Neutrophil (primary cell): ENCODE measurements around the gene FGGY.

Experiments
- H3K27ac ChIP-seq: fragments of 200-600 bp; sonication (generic); 2 replicates; pipeline ENCODE4 v1.5.1; 2016; ENCODE audit warnings: mild to moderate bottlenecking, moderate library complexity
- H3K27me3 ChIP-seq: fragments of 200-600 bp; sonication (generic); 2 replicates; pipeline ENCODE4 v1.6.0; 2016; ENCODE audit warnings: mild to moderate bottlenecking
- H3K36me3 ChIP-seq: fragments of 200-600 bp; sonication (generic); 2 replicates; pipeline ENCODE4 v1.5.1; 2017
- H3K4me1 ChIP-seq, 2 experiments: fragments of 200-600 bp in 1 of 2; sonication (generic) in 1 of 2; 1 replicate in 1 of 2; 2 replicates in 1 of 2; pipeline versions ENCODE4 v1.5.1 to v1.6.1; 2013 to 2016; ENCODE audit warnings: low read depth in 1 of 2, low read length in 1 of 2, mild to moderate bottlenecking in 1 of 2, moderate library complexity in 1 of 2; ENCODE audit not compliant: control insufficient read depth in 1 of 2, insufficient read depth in 1 of 2
- H3K4me3 ChIP-seq, 2 experiments: fragments of 200-600 bp in 1 of 2; sonication (generic) in 1 of 2; 1 replicate in 1 of 2; 2 replicates in 1 of 2; pipeline ENCODE4 v1.5.1; 2013 to 2016; ENCODE audit warnings: low read depth in 1 of 2, low read length in 1 of 2, mild to moderate bottlenecking in 1 of 2, moderate library complexity in 1 of 2
- H3K9me3 ChIP-seq: fragments of 200-600 bp; sonication (generic); 2 replicates; pipeline ENCODE4 v1.5.1; 2016
- CTCF ChIP-seq: fragments of 200-600 bp; sonication (generic); IDR thresholded peaks from 2 replicates; pipeline ENCODE4 v1.5.1; 2016; ENCODE audit warnings: antibody characterized with exemption

FGGY gene

GRCh38 chr1:59564192-59564891 is 267.4 kb downstream of the FGGY start:
- Histone ChIP-seq H3K4me1 (peaks cover 3 to 4% of the 10 kb centered on the region in 2 experiments), H3K27me3 (no peaks in the 10 kb centered on the region), H3K4me3 (no peak overlapping the region), H3K27ac (no peak overlapping the region), H3K36me3 (no peaks in the 10 kb centered on the region), H3K9me3 (no peaks in the 10 kb centered on the region)
- TF ChIP-seq CTCF = no peak

- Histone ChIP-seq H3K9me3 (no peaks in the 10 kb centered on the region), H3K36me3 (no peaks in the 10 kb centered on the region), H3K27ac (no peak overlapping the region), H3K4me3 (no peak overlapping the region), H3K27me3 (no peaks in the 10 kb centered on the region), H3K4me1 (peaks cover 18 to 19% of the 10 kb centered on the region in 2 experiments)
- no peak for TF ChIP-seq CTCF
These were observed 268.9 kb downstream of the FGGY start for GRCh38 chr1:59565611-59566410.

GRCh38 chr1:59568158-59568935 is 271.5 kb downstream of the FGGY start:
- no peak for TF ChIP-seq CTCF
- Histone ChIP-seq H3K9me3 (no peaks in the 10 kb centered on the region), H3K36me3 (no peaks in the 10 kb centered on the region), H3K27ac (no peak overlapping the region), H3K4me3 (no peak overlapping the region), H3K4me1 (peaks cover 36 to 40% of the 10 kb centered on the region in 2 experiments), H3K27me3 (no peaks in the 10 kb centered on the region)

GRCh38 chr1:59569198-59569597 is 272.3 kb downstream of the FGGY start:
- Histone ChIP-seq H3K36me3 (no peaks in the 10 kb centered on the region), H3K27ac (no peak overlapping the region), H3K4me1 (peaks cover 36 to 40% of the 10 kb centered on the region in 2 experiments), H3K27me3 (no peaks in the 10 kb centered on the region), H3K4me3 (no peak overlapping the region), H3K9me3 (no peaks in the 10 kb centered on the region)
- TF ChIP-seq CTCF = no peak

- H3K4me3 ChIP-seq = peak overlapping the region; percentile 25 to 46
- peaks cover 36 to 40% of the 10 kb centered on the region in 2 experiments for H3K4me1 ChIP-seq
- peak overlapping the region; percentile 82 for H3K27ac ChIP-seq
- no peak for TF ChIP-seq CTCF
- no peaks in the 10 kb centered on the region for H3K36me3 ChIP-seq
- no peaks in the 10 kb centered on the region for H3K27me3 ChIP-seq
- no peaks in the 10 kb centered on the region for H3K9me3 ChIP-seq
These were observed 273.6 kb downstream of the FGGY start for GRCh38 chr1:59570524-59570923.
